Stimulated activated memory B cell treated with anti-CD40 and anti-IgM and Interleukin-4, amounts not matched to agents 10 μg/mL and 1 μg/mL and 100 μg/mL, for 72 hours (primary cell): ENCODE results near the gene MTHFD2.
"Not testable (repeated sequence)": the region's sequence is repeated elsewhere in the genome, so short reads cannot be mapped to it uniquely, and the experiment has no call there.

Source experiments
- ATAC-seq: fragments of 150-1000 bp; cut with Tn5 transposase; 2 replicates; pipeline ENCODE4 v1.10.0; 2021
- H3K27ac Mint-ChIP-seq: one replicate; pipeline ENCODE4 v1.8.0; 2022; ENCODE audit warnings: mild to moderate bottlenecking, mixed read lengths
- H3K27me3 Mint-ChIP-seq: one replicate; pipeline ENCODE4 v1.8.0; 2022; ENCODE audit warnings: mixed read lengths
- H3K36me3 Mint-ChIP-seq: one replicate; pipeline ENCODE4 v1.8.0; 2022; ENCODE audit warnings: mixed read lengths
- H3K4me1 Mint-ChIP-seq: one replicate; pipeline ENCODE4 v1.8.0; 2022; ENCODE audit warnings: mixed read lengths
- H3K4me3 Mint-ChIP-seq: one replicate; pipeline ENCODE4 v1.8.0; 2022; ENCODE audit warnings: mild to moderate bottlenecking, moderate library complexity, mixed read lengths
- H3K9me3 Mint-ChIP-seq: one replicate; pipeline ENCODE4 v1.8.0; 2022; ENCODE audit warnings: mixed read lengths

Gene MTHFD2

GRCh38 chr2:74186038-74186437 lies 12.4 kb upstream of the MTHFD2 start:
- Mint-ChIP-seq H3K4me1 (peaks cover 63% of the 10 kb centered on the region), H3K27ac (peak overlapping the region; percentile 99), H3K9me3 (no peaks in the 10 kb centered on the region), H3K4me3 (peak overlapping the region; percentile 70), H3K36me3 (no peaks in the 10 kb centered on the region), H3K27me3 (no peaks in the 10 kb centered on the region)
- peak; percentile 90 for ATAC-seq

GRCh38 chr2:74186706-74187105 lies 11.7 kb upstream of the MTHFD2 start:
- not testable (repeated sequence) for H3K9me3 Mint-ChIP-seq, H3K36me3 Mint-ChIP-seq, H3K27me3 Mint-ChIP-seq, H3K4me3 Mint-ChIP-seq, ATAC-seq
- Mint-ChIP-seq H3K4me1 (peaks cover 60% of the 10 kb centered on the region), H3K27ac (peak overlapping the region; percentile 99)

- no peaks in the 10 kb centered on the region for H3K27me3 Mint-ChIP-seq
- H3K4me1 Mint-ChIP-seq: peaks cover 50% of the 10 kb centered on the region
- ATAC-seq: no peak
- H3K27ac Mint-ChIP-seq: peak overlapping the region; percentile 99
- no peak overlapping the region for H3K4me3 Mint-ChIP-seq
- H3K36me3 Mint-ChIP-seq: no peaks in the 10 kb centered on the region
- no peaks in the 10 kb centered on the region for H3K9me3 Mint-ChIP-seq
Observed at GRCh38 chr2:74188018-74188601, 10.3 kb upstream of the MTHFD2 start.

GRCh38 chr2:74188696-74189095 lies 9.7 kb upstream of the MTHFD2 start:
- no peak overlapping the region for H3K27ac Mint-ChIP-seq
- H3K36me3 Mint-ChIP-seq: no peaks in the 10 kb centered on the region
- no peak for ATAC-seq
- H3K9me3 Mint-ChIP-seq: no peaks in the 10 kb centered on the region
- H3K4me3 Mint-ChIP-seq: no peak overlapping the region
- no peaks in the 10 kb centered on the region for H3K27me3 Mint-ChIP-seq
- H3K4me1 Mint-ChIP-seq: peaks cover 48% of the 10 kb centered on the region

GRCh38 chr2:74191596-74192380 lies 6.6 kb upstream of the MTHFD2 start:
- no peaks in the 10 kb centered on the region for H3K9me3 Mint-ChIP-seq
- no peaks in the 10 kb centered on the region for H3K27me3 Mint-ChIP-seq
- H3K4me1 Mint-ChIP-seq: peaks cover 17% of the 10 kb centered on the region
- no peak overlapping the region for H3K4me3 Mint-ChIP-seq
- no peak overlapping the region for H3K27ac Mint-ChIP-seq
- no peak for ATAC-seq
- no peaks in the 10 kb centered on the region for H3K36me3 Mint-ChIP-seq

- ATAC-seq: no peak
- Mint-ChIP-seq H3K27me3 (no peaks in the 10 kb centered on the region), H3K4me3 (no peak overlapping the region), H3K4me1 (peaks cover 20% of the 10 kb centered on the region), H3K36me3 (peaks cover 7% of the 10 kb centered on the region), H3K27ac (no peak overlapping the region), H3K9me3 (no peaks in the 10 kb centered on the region)
Observed at GRCh38 chr2:74194799-74195198, 3.6 kb upstream of the MTHFD2 start.

GRCh38 chr2:74197049-74197448 lies 1.4 kb upstream of the MTHFD2 start:
- no peaks in the 10 kb centered on the region for H3K27me3 Mint-ChIP-seq
- no peak overlapping the region for H3K27ac Mint-ChIP-seq
- no peaks in the 10 kb centered on the region for H3K9me3 Mint-ChIP-seq
- ATAC-seq: no peak
- peaks cover 13% of the 10 kb centered on the region for H3K36me3 Mint-ChIP-seq
- peaks cover 40% of the 10 kb centered on the region for H3K4me1 Mint-ChIP-seq
- no peak overlapping the region for H3K4me3 Mint-ChIP-seq

- Mint-ChIP-seq H3K27ac (peak overlapping the region; percentile 98), H3K27me3 (no peaks in the 10 kb centered on the region), H3K4me1 (peaks cover 40% of the 10 kb centered on the region), H3K36me3 (peaks cover 13% of the 10 kb centered on the region), H3K4me3 (peak overlapping the region; percentile 92), H3K9me3 (no peaks in the 10 kb centered on the region)
- ATAC-seq: no peak
Observed at GRCh38 chr2:74198023-74198460, 373 bp upstream of the MTHFD2 start.

GRCh38 chr2:74199275-74199701 lies 873 bp downstream of the MTHFD2 start:
- Mint-ChIP-seq H3K4me3 (peak overlapping the region; percentile 92), H3K9me3 (no peaks in the 10 kb centered on the region), H3K27me3 (no peaks in the 10 kb centered on the region), H3K4me1 (peaks cover 42% of the 10 kb centered on the region), H3K27ac (peak overlapping the region; percentile 98), H3K36me3 (peaks cover 14% of the 10 kb centered on the region)
- no peak for ATAC-seq

GRCh38 chr2:74199871-74200305 lies 1.5 kb downstream of the MTHFD2 start:
- H3K27me3 Mint-ChIP-seq: no peaks in the 10 kb centered on the region
- H3K4me3 Mint-ChIP-seq: peak overlapping the region; percentile 92
- H3K36me3 Mint-ChIP-seq: peaks cover 20% of the 10 kb centered on the region
- no peak for ATAC-seq
- H3K27ac Mint-ChIP-seq: peak overlapping the region; percentile 98
- H3K4me1 Mint-ChIP-seq: peaks cover 48% of the 10 kb centered on the region
- H3K9me3 Mint-ChIP-seq: no peaks in the 10 kb centered on the region

GRCh38 chr2:74201196-74201595 lies 2.8 kb downstream of the MTHFD2 start:
- Mint-ChIP-seq H3K27ac (peak overlapping the region; percentile 98), H3K36me3 (peaks cover 31% of the 10 kb centered on the region), H3K9me3 (no peaks in the 10 kb centered on the region), H3K4me1 (peaks cover 61% of the 10 kb centered on the region), H3K4me3 (peak overlapping the region; percentile 92), H3K27me3 (no peaks in the 10 kb centered on the region)
- no peak for ATAC-seq

- ATAC-seq: no peak
Observed at GRCh38 chr2:74201596-74201995, 3.2 kb downstream of the MTHFD2 start.

GRCh38 chr2:74204436-74204835 lies 6.0 kb downstream of the MTHFD2 start:
- Mint-ChIP-seq H3K27me3 (no peaks in the 10 kb centered on the region), H3K4me1 (peaks cover 59% of the 10 kb centered on the region), H3K4me3 (no peak overlapping the region), H3K9me3 (no peaks in the 10 kb centered on the region), H3K36me3 (peaks cover 51% of the 10 kb centered on the region), H3K27ac (peak overlapping the region; percentile 90)
- no peak for ATAC-seq

More at GRCh38 chr2:74201596-74201995, 3.2 kb downstream of the MTHFD2 start:
- H3K27ac Mint-ChIP-seq: peak overlapping the region; percentile 98
- peak overlapping the region; percentile 92 for H3K4me3 Mint-ChIP-seq
- peaks cover 65% of the 10 kb centered on the region for H3K4me1 Mint-ChIP-seq
- H3K36me3 Mint-ChIP-seq: peaks cover 35% of the 10 kb centered on the region
- no peaks in the 10 kb centered on the region for H3K9me3 Mint-ChIP-seq
- H3K27me3 Mint-ChIP-seq: no peaks in the 10 kb centered on the region

- H3K4me1 Mint-ChIP-seq: peaks cover 53% of the 10 kb centered on the region
- H3K27ac Mint-ChIP-seq: peak overlapping the region; percentile 90
- H3K4me3 Mint-ChIP-seq: peak overlapping the region; percentile 56
- no peak for ATAC-seq
- H3K27me3 Mint-ChIP-seq: no peaks in the 10 kb centered on the region
- peaks cover 55% of the 10 kb centered on the region for H3K36me3 Mint-ChIP-seq
- no peaks in the 10 kb centered on the region for H3K9me3 Mint-ChIP-seq
Observed at GRCh38 chr2:74205113-74205512, 6.7 kb downstream of the MTHFD2 start.

GRCh38 chr2:74205596-74205995 lies 7.2 kb downstream of the MTHFD2 start:
- H3K4me1 Mint-ChIP-seq: peaks cover 48% of the 10 kb centered on the region
- peak; percentile 67 for ATAC-seq

More at GRCh38 chr2:74205596-74205995, 7.2 kb downstream of the MTHFD2 start:
- H3K36me3 Mint-ChIP-seq: peaks cover 55% of the 10 kb centered on the region
- H3K27me3 Mint-ChIP-seq: no peaks in the 10 kb centered on the region
- H3K27ac Mint-ChIP-seq: peak overlapping the region; percentile 90
- no peaks in the 10 kb centered on the region for H3K9me3 Mint-ChIP-seq
- H3K4me3 Mint-ChIP-seq: peak overlapping the region; percentile 56
